Measurements from ENCODE around the gene SNRNP200. TPM values are rescaled to one million over a fixed set of nuclear protein-coding genes. Genes with fewer than 3 reads are reported as not detected.

The SNRNP200 gene
- total RNA-seq, 2 donors from 2014 or later, result 90.4 to 127 TPM

- intact Hi-C loops (cut with DNase I), result no loop called here
- TF ChIP-seq CTCF (IDR thresholded peaks at IDR 0.05), result no peak
- H3K36me3 ChIP-seq, result no peaks in the 10 kb centered on the region
- H3K9ac ChIP-seq (ENCODE audit: low read depth in 2 of 2, low read length in 2 of 2), result no peak overlapping the region
- no peak for DNase-seq
- H3K4me3 ChIP-seq, result no peak overlapping the region
- no peaks in the 10 kb centered on the region for H3K27me3 ChIP-seq
- H3K27ac ChIP-seq, result no peak overlapping the region
- H3K9me3 ChIP-seq, result no peaks in the 10 kb centered on the region
- no peaks in the 10 kb centered on the region for H3K4me1 ChIP-seq
Measured at GRCh38 chr2:96345868-96346462, 40.6 kb upstream of the SNRNP200 start.

DNA sequence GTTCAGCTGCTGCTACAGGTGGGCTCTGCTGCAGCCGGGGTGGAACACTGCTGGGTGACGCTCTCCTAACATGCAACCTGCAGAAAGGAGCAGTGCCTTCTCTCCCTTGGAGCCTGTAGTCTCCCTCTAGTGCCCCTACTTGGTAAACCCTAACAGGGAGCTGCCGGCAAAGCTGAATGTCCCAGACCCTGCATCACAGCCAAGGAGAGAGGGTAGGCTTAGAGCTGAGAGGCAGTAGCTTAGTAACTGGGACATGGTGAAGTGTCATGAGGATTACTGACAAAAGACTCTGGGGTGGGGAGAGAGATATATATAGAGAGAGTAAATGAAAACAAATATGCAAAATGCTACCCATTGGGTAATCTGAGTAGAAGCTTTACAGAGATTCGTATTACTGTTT, 40.1 kb upstream of the SNRNP200 start:
- Histone ChIP-seq H3K27me3 (no peaks in the 10 kb centered on the region), H3K27ac (no peak overlapping the region), H3K4me3 (no peak overlapping the region), H3K9ac (ENCODE audit: low read depth in 2 of 2, low read length in 2 of 2) (no peak overlapping the region), H3K9me3 (no peaks in the 10 kb centered on the region), H3K36me3 (no peaks in the 10 kb centered on the region), H3K4me1 (no peaks in the 10 kb centered on the region)
- no peak for TF ChIP-seq CTCF (IDR thresholded peaks at IDR 0.05)
- DNase-seq, result no peak
- intact Hi-C loops (cut with DNase I), result no loop called here

DNA sequence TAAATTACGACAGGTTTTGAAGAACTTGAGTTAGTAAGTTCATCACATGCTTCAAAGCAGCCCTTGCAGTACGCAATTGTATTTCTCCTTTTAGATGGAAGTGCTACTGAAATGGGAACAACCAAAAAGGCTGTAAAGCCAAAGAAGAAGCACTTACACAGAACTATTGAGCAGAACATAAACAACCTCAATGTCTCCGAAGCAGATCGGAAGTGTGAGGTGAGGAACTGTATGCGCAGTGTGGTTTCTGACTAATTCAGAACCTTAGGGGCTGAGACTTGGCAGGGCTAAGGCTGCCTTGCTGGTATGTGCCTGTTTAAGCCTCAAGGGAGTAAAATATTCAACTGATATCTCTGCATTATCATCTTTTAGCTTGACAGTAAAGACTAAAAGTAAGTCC, 38.7 kb upstream of the SNRNP200 start:
- Histone ChIP-seq H3K9ac (ENCODE audit: low read depth in 2 of 2, low read length in 2 of 2) (no peak overlapping the region), H3K27me3 (no peaks in the 10 kb centered on the region), H3K27ac (no peak overlapping the region), H3K9me3 (no peaks in the 10 kb centered on the region), H3K4me1 (no peaks in the 10 kb centered on the region), H3K4me3 (no peak overlapping the region), H3K36me3 (no peaks in the 10 kb centered on the region)
- no peak for DNase-seq
- intact Hi-C loops (cut with DNase I), result no loop called here
- TF ChIP-seq CTCF (IDR thresholded peaks at IDR 0.05), result no peak

DNA sequence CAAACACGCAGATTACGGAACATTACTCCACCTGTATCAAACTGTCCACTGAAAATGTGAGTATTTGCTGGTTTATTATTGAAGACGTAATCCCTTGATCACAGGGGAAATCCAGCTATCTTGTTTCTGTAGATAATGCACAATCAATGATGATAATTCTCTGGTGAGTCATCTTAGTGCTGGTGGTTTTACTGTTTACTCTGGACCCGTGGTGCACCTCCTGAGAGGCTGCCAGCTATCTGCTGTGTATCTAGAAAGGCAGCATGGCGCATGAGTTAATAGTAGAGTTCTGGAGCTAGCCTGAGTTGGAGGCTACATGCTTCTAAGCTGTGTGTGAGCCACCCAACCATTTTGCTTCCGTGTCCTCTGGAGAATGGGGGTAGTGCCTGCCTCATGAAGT, 36.7 kb upstream of the SNRNP200 start:
- no peak for TF ChIP-seq CTCF (IDR thresholded peaks at IDR 0.05)
- Histone ChIP-seq H3K27ac (peak overlapping the region; percentile 9), H3K9me3 (no peaks in the 10 kb centered on the region), H3K36me3 (no peaks in the 10 kb centered on the region), H3K27me3 (no peaks in the 10 kb centered on the region), H3K4me1 (no peaks in the 10 kb centered on the region), H3K9ac (ENCODE audit: low read depth in 2 of 2, low read length in 2 of 2) (no peak overlapping the region), H3K4me3 (no peak overlapping the region)
- intact Hi-C loops (cut with DNase I), result no loop called here
- no peak for DNase-seq

DNA sequence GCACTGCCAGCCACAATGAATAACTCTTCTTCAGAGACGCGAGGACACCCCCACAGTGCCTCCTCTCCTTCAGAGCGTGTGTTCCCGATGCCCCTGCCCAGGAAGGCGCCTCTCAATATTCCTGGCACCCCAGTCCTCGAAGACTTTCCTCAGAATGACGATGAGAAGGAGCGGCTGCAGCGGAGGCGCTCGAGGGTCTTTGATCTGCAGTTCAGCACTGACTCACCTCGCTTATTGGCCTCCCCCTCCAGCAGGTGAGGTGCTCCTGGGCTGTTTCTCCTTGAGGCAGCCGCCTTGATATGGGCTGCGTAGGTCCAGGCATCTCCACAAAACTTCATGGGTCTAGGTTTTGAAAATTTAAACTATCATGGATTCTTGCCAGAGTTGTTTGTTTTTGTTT, 36.3 kb upstream of the SNRNP200 start:
- Histone ChIP-seq H3K36me3 (no peaks in the 10 kb centered on the region), H3K4me1 (no peaks in the 10 kb centered on the region), H3K27ac (peak overlapping the region; percentile 9), H3K4me3 (no peak overlapping the region), H3K27me3 (no peaks in the 10 kb centered on the region), H3K9ac (ENCODE audit: low read depth in 2 of 2, low read length in 2 of 2) (no peak overlapping the region), H3K9me3 (no peaks in the 10 kb centered on the region)
- intact Hi-C loops (cut with DNase I), result no loop called here
- no peak for DNase-seq
- no peak for TF ChIP-seq CTCF (IDR thresholded peaks at IDR 0.05)

Measured in colonic mucosa (tissue), 4 donors.